SIG-M5 treated with dmso at 0.1 percent for 504 hours (cell line): ENCODE data around the gene HDAC2.
"Not testable (repeated sequence)": the region's sequence is repeated elsewhere in the genome, so short reads cannot be mapped to it uniquely, and the experiment has no call there.

Source experiments
- DNase-seq: peaks from one replicate; lab custom pipeline; 2025; ENCODE audit not compliant: unreplicated experiment; lab: John Stamatoyannopoulos, UW

The HDAC2 gene

DNA sequence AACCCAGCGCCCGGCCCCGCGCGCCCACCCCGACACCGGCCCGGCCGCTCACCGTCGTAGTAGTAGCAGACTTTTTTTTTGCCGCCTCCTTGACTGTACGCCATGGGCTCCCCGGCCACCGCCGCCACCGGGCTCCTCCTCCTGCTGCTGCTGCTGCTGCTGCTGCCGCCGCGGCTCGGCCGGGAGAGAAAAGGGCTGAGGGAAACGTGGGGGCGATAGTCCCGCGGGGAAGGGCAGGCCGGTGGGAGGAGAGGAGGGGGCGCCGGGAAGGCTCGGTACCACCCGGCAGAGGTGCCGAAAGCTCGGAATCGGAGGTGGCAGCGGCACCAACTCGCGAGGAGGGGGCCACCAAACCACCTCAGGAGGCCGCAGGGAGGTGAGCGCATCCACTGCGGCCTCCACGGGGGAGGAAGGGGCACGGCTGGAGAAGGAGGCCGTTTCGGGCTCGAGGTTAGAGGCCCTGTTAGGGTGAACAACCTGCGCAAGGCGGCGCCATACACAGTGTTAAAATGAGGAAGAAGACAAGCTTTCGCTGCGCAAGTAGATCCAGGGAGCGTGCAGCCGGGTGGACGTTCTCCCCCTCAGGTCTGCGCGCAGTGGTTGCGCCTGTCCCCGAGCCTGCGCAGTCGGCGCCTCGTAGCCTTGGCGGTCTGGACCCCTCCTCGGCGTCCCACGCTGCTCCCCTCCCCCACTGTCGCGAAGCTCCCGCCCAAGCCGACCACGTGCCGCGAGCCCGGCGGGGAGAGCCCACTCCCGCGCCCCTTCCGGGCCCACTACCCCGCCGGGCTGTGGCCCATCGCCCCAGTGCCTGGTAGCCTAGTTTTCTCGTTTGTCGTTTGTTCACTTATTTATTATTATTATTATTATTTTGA is at the start of gene HDAC2:
Gene HDAC2 (minus strand): TSS at position 344 of the 872 bp plus-strand sequence. CDS start 240 bp downstream, at position 104.
- peak; percentile 86 for DNase-seq

DNA sequence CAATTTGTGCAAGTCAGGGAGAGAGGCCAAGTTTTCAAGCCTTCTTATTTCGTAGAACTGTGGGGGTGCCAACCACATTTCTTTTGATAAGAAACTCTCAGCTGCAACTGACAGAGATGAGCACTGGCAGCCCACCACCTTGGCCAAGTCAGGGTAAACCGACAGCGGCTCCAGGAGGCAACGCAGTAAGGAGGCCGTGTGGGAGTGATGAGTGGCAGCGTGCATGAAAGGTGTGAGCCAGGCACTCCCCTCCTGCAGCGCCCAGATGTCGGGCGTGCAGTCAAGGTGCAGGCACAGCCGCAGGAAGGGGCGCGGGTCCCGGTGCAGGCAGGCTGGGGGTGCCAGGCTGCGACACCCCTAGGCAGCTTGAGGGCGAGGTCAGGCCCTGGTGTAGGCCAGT is 49.2 kb upstream of the HDAC2 start:
- no peak for DNase-seq

DNA sequence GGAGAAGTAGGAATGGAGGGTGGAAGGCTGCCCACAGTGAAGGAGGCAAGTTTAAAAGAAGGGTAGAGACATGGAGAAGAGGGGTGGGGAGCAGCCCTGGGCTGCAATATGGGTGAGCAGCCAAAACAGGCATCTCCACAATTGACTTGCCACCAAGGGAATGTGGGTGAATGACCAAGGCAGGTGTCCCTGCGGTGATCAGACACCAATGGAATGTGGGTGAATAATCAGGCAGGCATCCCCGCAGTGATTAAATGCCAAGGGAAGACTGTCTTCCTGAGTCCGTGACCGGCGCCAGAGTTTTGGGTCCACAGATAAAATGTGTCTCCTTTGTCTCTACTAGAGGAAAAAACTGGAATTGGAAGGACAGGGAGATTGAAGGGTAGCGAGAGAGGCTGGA is 46.2 kb upstream of the HDAC2 start:
- not testable (repeated sequence) for DNase-seq

DNA sequence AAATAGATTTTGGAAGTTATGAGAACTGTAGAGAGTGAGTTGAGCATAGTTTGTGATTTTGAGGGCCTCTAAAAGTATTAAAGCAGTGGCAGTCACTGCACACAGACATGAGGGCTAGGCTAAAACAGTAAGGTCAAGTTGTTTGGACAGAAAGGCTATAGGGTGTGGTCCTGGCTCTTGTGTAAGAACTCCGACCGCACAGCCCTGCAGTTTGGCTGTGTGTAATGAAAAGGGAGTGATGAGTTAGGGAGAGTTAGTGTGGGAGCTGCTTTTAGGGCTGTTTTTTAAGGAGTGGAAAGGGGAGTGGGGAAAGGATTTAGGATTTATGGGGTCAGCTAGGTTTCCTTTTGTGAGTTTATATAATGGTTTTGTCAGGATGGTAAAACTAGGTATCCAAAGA is 43.2 kb upstream of the HDAC2 start:
- DNase-seq, result not testable (repeated sequence)

DNA sequence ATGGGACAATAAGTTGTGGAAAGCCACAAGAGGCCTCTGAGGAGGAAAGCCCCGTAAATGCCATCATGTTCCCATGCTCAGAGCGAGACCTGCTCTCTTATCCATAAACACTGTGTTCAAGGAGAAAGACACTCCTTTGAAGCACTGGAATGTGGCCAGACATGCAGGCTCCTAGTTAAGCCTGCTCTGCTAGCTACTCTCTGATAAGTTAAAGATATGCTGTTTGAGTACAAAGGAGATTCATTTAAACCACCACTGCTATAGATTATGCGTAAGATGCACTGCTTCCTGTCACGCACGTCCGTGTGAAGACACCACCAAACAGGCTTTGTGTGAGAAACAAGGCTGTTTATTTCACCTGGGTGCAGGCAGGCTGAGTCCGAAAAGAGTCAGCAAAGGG is 40.5 kb upstream of the HDAC2 start:
- DNase-seq, result not testable (repeated sequence)

DNA sequence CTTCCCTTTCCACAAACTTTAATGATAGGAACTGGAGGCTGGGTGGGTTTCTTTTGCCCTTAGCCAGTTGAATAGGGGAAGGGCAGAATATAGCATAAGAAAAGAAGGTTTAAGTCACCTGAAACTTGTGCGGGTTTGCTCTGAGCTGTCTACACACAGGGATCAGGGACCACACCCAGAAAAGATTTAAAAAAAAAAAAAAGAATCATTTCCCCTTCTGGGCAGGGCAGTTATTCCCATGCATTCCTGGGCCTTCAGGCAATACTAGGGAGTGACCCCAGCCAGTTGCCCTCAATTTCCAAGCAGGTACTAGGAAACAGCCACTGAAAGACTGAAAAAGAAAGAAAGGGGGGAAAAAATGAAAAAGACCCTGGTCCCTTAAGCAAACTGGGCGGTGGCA is 39.6 kb upstream of the HDAC2 start:
- DNase-seq, result no peak

DNA sequence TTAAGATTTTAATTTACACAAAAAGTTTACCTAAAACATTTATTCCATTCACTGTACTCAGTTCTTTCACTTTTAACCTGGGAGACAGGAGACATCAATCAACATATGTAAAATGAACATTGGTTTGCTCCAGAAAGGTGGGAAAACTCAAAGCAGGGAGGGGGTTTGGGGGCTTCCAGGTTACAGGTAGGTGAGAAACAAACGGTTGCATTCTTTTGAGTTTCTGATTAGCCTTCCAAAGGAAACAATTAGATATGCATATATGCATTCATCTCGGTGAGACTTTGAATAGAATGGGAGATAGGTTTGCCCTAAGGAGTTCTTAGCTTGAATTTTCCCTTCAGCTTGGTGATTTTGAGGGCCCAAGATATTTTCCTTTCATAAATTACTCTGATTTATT is 38.2 kb upstream of the HDAC2 start:
- DNase-seq, result no peak

DNA sequence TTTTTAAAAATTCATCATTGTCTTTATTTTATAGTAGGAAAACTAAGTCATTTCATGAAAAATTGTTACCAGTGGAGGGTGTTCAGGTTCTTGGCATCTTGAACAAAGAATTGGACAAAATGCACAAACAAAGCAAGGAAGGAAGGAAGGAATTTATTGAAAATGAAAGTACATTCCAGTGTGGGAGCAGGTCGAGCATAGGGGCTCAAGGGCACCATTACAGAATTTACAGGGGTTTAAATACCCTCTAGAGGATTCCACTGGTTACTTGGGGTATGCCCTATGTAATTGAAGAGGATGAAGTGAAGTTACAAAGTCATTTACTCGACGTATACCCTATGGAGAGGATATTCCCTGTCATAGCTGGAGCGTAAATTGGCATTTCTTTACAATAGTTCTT is 37.4 kb upstream of the HDAC2 start:
- no peak for DNase-seq

DNA sequence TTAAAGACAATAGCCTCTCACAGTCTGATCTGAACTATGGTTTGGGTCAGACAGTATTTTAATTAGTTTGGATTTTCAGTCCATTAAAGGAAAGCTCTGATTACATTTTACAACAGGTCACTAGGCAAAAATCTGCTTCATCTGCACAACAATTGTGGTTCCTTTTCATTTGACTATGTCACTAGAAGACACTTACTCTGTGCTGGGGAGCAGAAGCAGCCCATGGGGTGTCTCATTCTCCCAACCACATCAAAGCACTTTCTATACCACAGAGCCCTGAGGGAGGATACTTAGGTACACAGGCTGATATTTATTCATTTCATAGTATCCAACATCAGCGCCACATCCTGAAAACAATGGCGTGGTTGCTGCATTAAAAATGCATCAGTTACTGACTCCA is 36.6 kb upstream of the HDAC2 start:
- DNase-seq, result no peak

DNA sequence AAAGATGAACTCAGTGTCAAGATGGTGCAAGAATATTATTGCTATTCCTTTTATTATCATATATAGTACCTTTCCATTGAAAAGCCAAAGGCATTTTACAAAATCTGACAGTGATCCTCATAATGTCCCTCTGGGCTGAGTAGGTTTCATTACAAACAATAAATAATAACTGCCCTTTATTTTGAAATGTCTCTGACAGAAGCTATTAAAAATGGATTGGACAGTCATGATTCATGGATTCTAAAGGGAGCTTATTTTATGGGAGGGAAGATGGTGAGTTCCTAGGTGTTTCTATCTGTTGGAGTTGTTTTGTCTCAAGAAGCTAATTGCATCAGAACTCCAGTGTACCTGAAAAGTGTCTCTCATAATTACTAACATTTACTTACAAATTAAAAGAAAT is 30.4 kb upstream of the HDAC2 start:
- DNase-seq, result no peak

DNA sequence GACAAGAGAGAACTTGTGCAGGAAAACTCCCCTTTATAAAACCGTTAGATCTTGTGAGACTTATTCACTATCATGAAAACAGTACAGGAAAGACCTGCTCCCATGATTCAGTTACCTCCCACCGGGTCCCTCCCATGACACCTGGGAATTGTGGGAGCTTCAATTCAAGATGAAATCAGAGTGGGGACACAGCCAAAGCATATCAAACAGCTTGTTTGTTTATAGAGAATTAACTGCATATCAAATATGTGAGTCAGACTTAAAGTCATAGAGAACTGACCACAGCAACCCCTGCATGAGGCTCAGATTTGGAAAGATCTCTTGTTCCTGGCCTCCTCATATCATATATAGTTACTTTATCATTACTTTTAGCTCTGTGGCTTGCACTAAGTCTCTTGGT is 29.1 kb upstream of the HDAC2 start:
- no peak for DNase-seq

DNA sequence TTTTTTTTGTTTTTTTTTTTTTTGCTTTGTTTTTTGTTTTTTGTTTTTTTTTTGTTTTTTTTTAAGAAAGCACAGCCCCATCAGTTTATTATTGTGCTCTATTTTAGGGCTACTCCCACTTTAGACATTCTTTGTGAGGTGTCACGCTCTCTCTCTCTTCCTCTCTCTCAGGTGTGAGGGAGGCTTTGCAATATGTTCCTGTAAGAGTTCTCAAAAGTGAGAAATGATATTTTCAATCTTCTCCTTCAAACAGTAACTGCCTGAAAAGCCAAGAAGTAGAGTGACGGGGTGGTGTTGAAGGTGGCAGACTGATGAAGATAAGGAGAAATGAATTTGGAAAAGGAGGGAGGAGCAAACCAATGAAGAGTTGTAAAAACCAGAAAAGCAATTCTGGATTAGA is 28.3 kb upstream of the HDAC2 start:
- no peak for DNase-seq

DNA sequence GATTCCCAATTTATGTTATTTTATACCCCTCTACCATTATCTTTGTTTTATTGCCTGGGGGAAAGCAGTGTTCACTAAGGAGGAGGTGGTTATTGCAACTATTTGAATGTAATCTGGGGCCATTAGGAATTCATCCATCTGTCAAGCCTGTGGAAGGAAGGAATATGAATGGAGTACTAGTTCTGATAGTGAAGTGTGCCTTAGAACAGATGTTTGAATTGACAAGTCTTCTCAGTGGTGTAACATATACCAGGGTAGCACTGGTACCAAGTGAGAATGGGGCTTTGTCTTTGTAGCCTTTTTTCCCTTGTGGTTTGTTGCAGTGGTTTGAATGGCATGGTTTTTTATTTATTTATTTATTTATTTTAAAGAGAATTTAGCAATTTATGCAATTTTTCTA is 27.9 kb upstream of the HDAC2 start:
- DNase-seq, result no peak

DNA sequence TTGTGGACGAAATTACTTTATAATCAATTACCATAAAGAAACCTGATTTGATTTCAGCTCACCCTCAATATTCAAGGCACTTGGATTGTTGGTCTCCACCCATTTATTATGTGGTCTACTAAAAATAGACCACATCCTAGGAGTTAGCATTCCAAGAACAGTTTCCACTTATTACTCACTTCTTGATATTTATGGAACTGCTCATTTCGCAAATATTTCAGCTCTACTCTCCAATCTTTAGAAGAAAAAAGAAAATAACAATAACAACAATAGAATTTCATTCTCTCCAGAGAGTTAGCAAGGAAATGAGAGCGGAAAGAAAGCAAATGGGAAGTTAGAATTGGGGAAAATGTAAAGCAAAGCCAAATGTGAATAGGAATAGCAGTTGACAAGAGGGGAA is 26.2 kb upstream of the HDAC2 start:
- DNase-seq, result no peak

DNA sequence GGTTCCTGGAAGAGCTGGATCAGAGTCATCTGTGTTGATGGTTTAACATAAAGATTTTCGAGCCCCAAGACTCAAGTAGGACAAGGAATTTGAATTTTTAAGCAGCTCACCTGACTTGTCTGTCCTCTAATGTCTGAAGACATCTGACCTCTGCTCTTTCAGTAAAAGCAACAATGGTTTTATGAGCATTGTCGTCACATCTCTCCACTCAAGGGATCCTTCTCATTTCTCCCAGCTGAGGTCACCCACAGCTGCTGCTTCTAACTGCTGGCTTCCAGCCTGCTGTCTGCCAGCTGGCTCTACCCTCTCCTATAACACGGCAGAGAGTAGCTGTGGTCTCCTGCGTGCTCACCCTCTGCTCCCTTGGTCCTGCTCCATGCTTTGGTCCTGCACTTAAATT is 24.7 kb upstream of the HDAC2 start:
- DNase-seq, result peak; percentile 29

DNA sequence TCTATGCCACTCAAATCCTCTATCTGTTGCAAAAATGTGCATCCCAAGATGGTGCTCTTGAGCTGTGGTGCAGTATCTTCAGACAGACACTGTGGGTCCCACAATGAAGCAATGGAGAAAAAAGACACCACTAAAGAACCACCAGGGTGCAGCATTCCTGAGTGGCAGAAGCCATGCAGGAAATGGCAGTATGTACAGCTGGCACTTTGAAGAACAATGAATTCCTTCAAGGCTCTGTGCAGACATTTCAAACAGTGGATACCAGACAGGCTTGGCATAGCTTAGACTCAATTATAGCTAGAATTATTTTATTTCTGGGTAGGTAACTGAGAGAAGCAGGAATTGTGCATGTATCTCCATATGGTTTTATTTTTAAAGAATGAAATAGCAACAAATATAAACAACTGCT is 24.0 kb upstream of the HDAC2 start:
- peak; percentile 75 for DNase-seq

DNA sequence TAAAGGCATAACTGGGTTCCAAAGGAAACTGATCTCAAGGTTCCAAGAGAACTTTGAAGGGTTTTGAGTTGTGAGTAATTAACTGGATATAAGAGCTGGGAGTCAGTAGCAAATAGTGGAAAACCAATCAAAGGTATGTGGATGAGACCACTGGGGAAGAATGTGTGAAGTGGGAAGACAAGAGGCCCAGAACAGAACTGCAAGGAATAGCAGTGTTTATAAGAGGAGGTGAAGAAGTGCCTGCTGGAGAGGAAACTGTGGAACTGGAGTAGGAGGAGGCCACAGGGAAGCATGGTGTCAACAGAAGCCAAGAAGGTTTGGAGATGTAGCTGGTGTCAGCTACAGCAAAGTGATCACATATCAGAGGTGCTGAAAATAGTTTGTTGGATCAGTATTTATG is 18.7 kb upstream of the HDAC2 start:
- DNase-seq, result no peak

DNA sequence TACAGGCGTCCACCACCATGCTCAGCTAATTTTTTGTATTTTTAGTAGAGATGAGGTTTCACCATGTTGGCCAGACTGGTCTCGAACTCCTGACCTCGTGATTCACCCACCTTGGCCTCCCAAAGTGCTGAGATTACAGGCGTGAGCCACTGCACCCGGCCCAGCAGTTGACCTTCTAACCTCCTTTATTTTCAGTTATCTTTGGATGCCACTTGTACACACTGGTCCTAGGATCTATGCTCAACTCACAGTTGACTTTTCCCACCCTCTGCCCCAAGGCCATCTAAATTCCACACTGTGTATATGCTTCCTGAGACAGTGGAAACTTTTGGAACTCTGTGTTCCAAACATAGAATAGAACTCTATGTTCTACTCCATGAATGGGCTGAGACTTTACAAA is 11.7 kb upstream of the HDAC2 start:
- not testable (repeated sequence) for DNase-seq

DNA sequence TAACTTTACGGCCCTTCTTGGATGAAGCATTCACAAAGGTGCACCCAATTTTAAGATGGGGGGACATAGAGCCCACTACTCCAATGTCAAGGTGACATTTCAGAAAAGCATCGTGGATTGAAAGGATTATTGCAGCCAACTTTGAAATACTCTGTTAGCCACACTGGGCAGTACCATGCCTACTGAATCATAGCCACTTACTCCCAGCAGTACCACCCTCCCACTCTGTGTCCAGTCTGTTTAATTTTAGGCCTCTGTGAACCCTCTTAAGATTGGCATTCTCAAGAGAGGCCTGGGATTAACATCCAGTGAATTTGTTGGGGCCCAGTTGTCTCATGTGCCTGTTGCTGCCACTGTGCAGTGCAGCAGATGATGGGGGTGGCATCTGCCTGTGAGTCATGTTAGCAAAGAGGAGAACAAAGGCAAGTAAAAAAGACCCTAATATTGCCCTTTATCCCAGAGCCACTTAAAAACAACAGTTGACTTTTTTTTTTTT is 11.2 kb upstream of the HDAC2 start:
- DNase-seq, result no peak

DNA sequence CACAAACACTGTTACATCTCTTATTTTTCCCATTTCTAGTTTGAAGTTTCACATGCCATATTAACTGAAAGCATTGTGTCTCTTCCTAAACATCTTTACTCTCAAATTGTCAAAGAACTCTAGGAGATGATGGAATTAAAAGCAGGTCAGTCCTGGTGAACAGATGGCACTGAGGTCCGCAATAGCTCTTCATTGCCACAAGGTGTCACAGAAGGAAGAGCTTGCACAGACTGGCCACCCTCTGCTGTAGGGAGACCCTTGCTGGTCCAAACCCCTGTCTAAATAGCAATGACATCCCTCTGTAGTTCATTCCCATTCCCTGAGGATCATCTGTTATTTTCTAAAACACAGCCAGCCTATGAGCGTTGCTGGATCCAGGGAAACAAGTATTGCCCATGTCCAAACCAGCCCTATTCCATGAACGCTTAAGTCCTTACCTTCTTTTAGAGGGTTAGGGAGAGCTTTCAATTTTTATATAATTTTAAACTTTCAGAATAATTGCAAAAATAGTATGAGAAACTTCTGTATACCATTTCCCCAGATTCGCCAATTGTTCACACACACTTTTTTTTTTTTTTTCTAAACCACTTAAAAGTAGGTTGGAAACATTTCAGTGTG is 10.1 kb upstream of the HDAC2 start:
- DNase-seq, result peak; percentile 37

DNA sequence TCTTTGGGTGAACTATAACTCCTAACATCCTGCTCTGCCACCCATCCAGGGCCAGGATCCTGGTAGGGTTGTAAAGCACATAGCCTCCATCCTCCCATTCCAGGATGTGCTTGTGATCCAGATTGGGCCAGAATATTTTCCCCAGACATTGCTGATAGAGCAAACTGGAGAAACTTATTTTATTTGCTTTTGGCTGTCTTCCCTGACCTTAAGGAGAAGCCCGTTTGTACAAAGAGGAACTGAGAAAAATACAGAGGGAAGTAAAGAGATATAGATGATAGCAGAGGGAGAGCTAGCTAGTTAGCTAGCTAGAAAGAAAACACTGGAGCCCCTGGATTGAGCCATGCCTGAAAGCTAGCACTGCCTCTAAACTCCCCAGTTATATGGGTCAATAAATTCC is 9.0 kb upstream of the HDAC2 start:
- peak; percentile 79 for DNase-seq

DNA sequence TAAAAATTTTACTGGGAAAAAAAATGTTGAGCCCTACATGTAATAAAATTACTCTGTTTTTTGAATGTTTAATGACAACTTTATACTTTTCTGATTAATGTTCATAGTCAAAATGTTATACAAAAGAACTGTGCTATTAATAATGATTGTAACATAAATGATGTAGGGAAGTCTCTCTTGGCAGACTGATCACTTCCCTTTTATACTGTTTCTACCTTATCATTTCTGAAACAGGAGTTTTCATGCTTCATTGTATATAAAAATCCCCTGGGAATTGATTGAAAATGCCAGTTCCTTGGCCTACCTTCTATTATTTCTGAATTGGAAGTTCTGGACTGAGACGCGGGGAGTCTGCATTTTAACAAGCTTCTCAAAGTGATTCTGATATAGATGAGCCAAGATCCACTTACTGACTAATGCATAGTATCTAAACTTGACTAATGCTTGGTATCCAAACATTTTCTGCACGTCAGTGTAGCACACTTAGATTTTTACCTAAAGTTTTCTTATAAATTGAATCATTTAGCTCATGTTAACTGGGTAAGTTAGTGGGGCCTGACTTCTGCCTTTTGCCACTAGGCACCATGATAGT is 7.2 kb upstream of the HDAC2 start:
- DNase-seq, result peak; percentile 42
